GM21529 (cell line): ENCODE data around the gene VANGL2.
"Not testable (repeated sequence)": the region's sequence is repeated elsewhere in the genome, so short reads cannot be mapped to it uniquely, and the experiment has no call there.

Experiments used
- ATAC-seq: cut with Tn5 transposase; IDR thresholded peaks from one replicate; pipeline ENCODE4 v1.9.1; 2021; ENCODE audit not compliant: unreplicated experiment

VANGL2 gene

GRCh38 chr1:160370561-160371345 lies 29.6 kb upstream of the VANGL2 start:
- no peak for ATAC-seq

GRCh38 chr1:160371346-160371631 lies 29.1 kb upstream of the VANGL2 start:
- ATAC-seq = no peak

- no peak for ATAC-seq
Observed at GRCh38 chr1:160371756-160372155, 28.6 kb upstream of the VANGL2 start.

- no peak for ATAC-seq
Observed at GRCh38 chr1:160373696-160374095, 26.7 kb upstream of the VANGL2 start.

GRCh38 chr1:160374306-160375110 lies 25.9 kb upstream of the VANGL2 start:
- ATAC-seq = no peak

- ATAC-seq = no peak
Observed at GRCh38 chr1:160375788-160376524, 24.4 kb upstream of the VANGL2 start.

- ATAC-seq = no peak
Observed at GRCh38 chr1:160376525-160377131, 23.7 kb upstream of the VANGL2 start.

GRCh38 chr1:160377585-160378206 lies 22.7 kb upstream of the VANGL2 start:
- ATAC-seq = no peak

GRCh38 chr1:160384812-160385211 lies 15.6 kb upstream of the VANGL2 start:
- ATAC-seq = not testable (repeated sequence)

- ATAC-seq = not testable (repeated sequence)
Observed at GRCh38 chr1:160388406-160388805, 12.0 kb upstream of the VANGL2 start.

- ATAC-seq = no peak
Observed at GRCh38 chr1:160394673-160395072, 5.7 kb upstream of the VANGL2 start.

- ATAC-seq = no peak
Observed at GRCh38 chr1:160397651-160398050, 2.7 kb upstream of the VANGL2 start.

- ATAC-seq = no peak
Observed at GRCh38 chr1:160398823-160399222, 1.5 kb upstream of the VANGL2 start.

GRCh38 chr1:160399544-160400222 lies 681 bp upstream of the VANGL2 start:
- no peak for ATAC-seq

- ATAC-seq = no peak
Observed at GRCh38 chr1:160400646-160401486, 502 bp downstream of the VANGL2 start.

- no peak for ATAC-seq
Observed at GRCh38 chr1:160401487-160401805, 1.1 kb downstream of the VANGL2 start.

- no peak for ATAC-seq
Observed at GRCh38 chr1:160402001-160402795, 1.8 kb downstream of the VANGL2 start.

- no peak for ATAC-seq
Observed at GRCh38 chr1:160403244-160403643, 2.9 kb downstream of the VANGL2 start.

GRCh38 chr1:160404094-160404493 lies 3.7 kb downstream of the VANGL2 start:
- no peak for ATAC-seq
